NCI-H2227 (cell line): Measurements from ENCODE around the gene RAD51B.

Experiments used
- DNase-seq: peaks from one replicate; lab custom pipeline; 2025; ENCODE audit not compliant: unreplicated experiment; lab: John Stamatoyannopoulos, UW

The RAD51B gene

GRCh38 chr14:68495101-68496039 is 675.8 kb downstream of the RAD51B start:
- no peak for DNase-seq

DNA sequence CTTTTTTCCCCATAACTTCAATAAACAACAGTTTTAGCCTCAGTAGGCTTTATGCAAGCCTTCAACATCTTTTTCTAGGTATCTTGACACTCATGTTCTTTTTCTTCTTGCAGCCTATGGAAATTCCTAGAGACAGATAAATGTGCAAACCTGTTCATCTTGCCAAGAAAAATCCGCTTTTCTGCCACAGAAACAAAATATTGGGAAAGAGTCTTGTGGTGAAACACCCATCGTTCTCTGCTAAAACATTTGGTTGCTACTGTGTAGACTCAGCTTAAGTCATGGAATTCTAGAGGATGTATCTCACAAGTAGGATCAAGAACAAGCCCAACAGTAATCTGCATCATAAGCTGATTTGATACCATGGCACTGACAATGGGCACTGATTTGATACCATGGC is 677.4 kb downstream of the RAD51B start:
- DNase-seq, result no peak

DNA sequence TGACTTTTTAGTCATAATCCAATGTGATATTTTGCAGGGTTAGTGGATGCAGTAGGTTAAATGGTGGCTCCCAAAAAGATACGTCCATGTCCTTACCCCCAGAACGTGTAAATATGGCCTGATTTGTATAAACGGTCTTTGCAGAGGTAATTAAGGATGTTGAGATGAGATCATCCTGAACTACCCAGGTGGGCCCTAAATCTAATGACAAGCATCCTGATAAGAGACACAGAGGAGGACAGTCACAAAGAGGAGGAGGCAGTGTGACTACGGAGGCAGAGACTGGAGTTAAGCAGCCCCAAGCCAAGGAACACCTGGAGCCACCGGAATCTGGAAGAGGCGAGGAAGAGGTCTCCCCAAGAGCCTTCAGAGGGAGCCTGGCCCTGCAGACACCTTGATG is 679.9 kb downstream of the RAD51B start:
- DNase-seq, result no peak

DNA sequence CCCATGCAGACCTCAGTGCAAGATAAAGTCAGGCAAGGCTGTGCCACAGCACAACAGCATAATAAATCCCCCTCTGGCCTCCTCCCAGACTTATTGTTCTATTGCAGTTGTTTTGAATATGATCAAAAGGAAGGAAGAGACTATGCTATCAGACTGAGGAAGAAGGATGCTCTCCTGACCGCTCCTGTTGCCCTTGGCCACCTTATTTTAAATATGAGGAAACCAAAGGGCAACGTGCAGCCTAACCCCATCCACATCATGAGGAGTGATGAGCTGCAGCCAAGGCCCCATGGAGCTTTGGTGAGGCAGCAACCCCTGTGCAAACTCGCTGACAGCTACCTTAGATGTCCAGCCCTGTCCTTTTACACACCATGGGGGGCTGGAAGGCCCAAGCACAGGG is 681.6 kb downstream of the RAD51B start:
- no peak for DNase-seq

DNA sequence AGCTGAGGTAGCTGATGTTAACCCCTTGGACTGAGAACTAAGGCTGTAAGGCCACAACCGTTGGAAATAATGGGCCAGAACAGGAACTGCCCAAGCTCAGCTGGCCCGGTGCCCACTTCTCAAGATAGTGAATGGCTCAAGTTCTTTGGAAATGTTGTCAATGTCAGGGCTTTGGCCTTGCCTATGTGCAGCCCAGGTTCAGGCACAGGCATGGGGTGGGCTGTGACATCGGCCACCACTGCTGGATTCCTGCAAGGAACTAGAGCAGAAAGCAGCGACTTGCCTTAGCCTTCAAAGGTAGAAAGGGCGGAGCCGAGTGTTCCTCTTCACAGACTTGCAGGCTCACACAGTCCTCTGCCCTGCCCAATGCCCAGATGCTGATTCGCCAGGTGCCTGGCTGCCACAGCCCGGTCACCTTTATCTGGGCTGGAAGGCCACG is 682.1 kb downstream of the RAD51B start:
- DNase-seq, result no peak

DNA sequence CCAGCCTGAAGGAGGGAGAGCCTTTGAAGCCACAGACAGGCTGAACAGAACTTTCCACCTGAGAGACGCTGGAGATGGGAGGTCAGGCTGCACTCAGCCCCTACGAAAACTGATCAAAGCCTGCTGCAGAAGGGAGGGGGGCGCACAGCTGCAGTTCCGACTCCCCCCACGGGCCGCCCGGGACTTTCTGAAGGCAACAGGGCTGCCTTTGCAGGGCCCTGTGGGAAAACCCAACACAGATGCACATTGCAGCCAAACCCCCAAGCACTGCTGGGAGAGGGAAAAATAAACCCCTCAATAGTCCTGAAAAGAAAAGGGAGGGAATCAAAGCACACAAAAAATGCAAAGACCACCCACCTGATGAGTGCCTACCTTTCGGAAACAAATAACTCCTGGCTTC is 682.7 kb downstream of the RAD51B start:
- DNase-seq, result no peak

DNA sequence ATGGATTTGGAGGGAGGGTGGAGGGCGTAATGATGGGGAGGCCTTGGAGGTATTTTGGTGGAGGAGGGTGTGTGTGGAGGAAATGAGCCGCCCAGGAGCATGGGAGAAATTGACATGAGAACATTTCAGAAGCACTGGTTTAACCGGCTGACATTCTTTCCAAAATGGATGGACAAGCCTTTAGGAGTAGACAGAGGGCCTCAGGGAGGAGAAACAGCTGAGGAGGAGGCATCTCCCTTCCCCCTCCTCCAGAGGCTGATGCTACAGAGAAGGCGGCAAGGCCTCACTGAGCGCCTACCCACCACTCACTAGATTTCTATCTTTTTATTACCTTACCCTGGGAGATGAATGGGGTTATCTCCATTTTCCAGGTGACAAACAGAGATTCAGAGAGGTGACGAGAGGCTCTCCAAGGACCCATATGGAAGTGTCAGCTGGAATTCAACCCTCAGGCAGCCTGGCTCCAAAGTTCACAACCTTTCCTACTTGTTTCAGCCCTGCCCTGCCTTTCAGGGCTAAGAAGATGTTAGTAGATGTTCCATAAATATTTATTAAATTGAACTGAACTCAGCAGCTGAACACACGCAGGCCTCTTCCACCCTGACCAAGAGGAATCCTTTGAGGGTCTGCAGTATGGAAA is 683.7 kb downstream of the RAD51B start:
- no peak for DNase-seq

GRCh38 chr14:68504861-68505260 is 685.3 kb downstream of the RAD51B start:
- DNase-seq, result no peak

GRCh38 chr14:68506021-68506644 is 686.6 kb downstream of the RAD51B start:
- DNase-seq, result no peak

GRCh38 chr14:68506645-68507419 is 687.3 kb downstream of the RAD51B start:
- no peak for DNase-seq

DNA sequence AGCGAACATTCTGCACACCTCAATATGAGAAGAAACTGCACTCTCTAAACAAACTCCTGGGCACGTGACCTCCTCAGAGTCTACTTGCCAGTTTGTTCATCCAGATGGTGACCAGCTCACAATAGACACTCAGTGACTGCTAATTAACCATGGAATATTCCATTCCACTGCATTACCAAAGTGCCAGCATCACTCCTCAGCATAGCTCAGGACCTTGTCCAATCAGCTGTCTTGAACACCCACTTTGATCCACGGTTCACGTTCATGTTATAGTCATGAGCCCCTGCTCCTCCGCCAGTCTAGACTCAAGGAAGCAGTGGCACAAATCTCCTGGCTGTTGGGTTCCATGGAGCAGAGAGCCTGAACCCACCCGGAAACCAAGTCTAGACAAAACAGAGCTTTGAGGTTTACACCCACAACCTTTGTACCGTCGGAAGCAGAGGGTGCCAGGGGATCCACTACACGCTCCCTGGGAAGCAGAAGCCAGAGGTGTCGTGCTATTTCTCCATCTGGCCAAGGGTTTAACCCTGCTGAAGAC is 688.0 kb downstream of the RAD51B start:
- DNase-seq, result no peak

DNA sequence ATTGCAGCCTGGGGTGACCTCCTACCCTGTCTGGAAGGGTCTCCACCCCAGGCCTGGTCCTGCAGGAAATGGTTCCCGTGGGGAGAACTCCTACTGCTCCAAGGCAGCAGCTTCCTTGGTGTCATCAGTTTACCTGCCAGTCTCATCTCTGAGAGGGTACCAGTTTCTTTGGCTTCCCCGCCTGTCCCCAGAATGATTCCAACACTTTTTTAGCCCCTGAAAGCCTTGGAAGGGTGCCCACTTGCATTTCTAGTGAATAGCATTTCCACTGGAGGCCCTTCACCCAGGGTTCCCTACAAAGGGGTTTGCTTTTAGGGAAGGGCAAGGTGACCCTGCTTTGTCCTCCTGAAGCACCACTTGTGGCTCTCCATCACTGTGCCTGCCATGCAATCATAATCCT is 689.0 kb downstream of the RAD51B start:
- no peak for DNase-seq

DNA sequence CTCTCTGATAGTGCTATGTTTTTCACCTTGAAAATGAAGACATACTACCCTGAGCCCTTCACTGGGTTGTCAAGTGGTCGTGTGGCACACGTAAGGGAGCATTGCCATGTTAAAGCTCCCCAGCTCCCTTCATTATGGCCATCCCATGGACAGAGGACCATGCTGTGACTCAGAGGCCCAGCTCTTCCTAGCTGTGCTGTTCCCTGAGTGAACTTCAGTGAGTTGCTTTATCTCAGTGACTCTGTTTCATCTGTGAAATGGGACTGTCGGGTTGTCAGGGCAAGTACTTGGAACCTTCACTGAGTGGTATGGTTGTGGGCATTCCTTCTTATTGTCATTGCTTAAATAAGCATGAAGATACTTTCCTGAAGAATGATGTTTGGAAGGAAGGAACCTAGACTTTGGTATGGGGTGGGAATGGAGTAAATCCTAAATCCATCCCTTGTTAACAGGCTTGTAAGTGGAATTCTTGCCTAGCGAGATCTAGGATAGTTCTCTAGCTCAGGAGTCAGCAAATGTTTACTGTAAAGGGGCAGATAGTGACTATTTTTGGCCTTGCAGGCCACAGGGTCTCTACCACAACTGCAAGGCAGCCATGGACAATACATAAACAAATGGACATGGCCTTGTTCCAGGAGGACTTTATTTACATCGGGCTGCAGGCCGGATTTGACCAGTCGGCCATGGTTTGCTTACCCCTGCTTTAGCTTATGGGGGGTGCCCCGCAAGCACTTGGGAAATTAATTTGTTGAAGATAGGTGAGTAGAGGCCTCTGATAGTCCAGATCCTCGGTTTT is 689.8 kb downstream of the RAD51B start:
- DNase-seq, result no peak

GRCh38 chr14:68510201-68511128 is 690.9 kb downstream of the RAD51B start:
- peak; percentile 18 for DNase-seq

GRCh38 chr14:68511129-68512047 is 691.8 kb downstream of the RAD51B start:
- DNase-seq, result peak; percentile 28

DNA sequence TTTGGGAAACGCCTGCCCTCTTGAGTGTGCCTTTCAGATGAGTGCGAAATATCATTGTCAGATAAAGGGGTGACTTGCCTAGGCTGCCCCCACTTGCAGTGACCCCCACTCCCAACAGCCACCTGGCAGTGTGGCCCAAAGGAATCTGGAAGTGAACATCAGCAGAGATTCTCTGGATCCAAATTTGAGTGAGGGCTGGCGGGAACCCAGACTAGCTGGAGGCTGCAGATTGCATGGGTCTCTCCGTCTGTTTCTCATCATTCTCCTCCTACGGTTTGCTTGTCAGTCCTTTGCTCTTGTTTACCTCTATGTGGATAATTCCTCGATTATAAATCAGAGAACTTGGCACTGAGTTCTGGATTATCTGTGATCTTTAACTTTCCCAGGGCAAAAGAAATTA is 692.5 kb downstream of the RAD51B start:
- DNase-seq, result no peak

GRCh38 chr14:68513137-68513536 is 693.6 kb downstream of the RAD51B start:
- DNase-seq, result no peak
